ENCODE measurements around the gene PRKD3.

- no peak for TF ChIP-seq POLR2A (IDR thresholded peaks at IDR 0.05; ENCODE audit: low read depth)
- TF ChIP-seq CTCF (IDR thresholded peaks at IDR 0.05), result no peak
- no peak for TF ChIP-seq POLR2AphosphoS5 (IDR thresholded peaks at IDR 0.05)
- TF ChIP-seq EP300 (IDR thresholded peaks at IDR 0.05), result no peak
These were observed 11.0 kb upstream of the PRKD3 start for GRCh38 chr2:37335604-37336003.

All from esophagus muscularis mucosa (tissue), 4 donors.